Memory B cell (primary cell): ENCODE data around the gene ITSN2.

ENCODE experiments used
- ATAC-seq: fragments of 150-1000 bp; cut with Tn5 transposase; 2 replicates; pipeline ENCODE4 v1.10.0; 2021; ENCODE audit warnings: low read depth, mild to moderate bottlenecking, moderate library complexity
- DNase-seq, 2 donors: peaks; one replicate each; pipeline ENCODE4 v3.0.0; 2022; ENCODE audit warnings: low spot score in 2 of 2
- H3K27ac Mint-ChIP-seq: one replicate; pipeline ENCODE4 v1.8.0; 2022; ENCODE audit warnings: mild to moderate bottlenecking, moderate library complexity, mixed read lengths
- H3K27me3 Mint-ChIP-seq: one replicate; pipeline ENCODE4 v1.8.0; 2022; ENCODE audit warnings: mixed read lengths
- H3K36me3 Mint-ChIP-seq: one replicate; pipeline ENCODE4 v1.8.0; 2022; ENCODE audit warnings: mild to moderate bottlenecking, mixed read lengths
- H3K4me1 Mint-ChIP-seq: one replicate; pipeline ENCODE4 v1.8.0; 2022; ENCODE audit warnings: mixed read lengths
- H3K4me3 Mint-ChIP-seq: one replicate; pipeline ENCODE4 v1.8.0; 2022; ENCODE audit warnings: mild to moderate bottlenecking, moderate library complexity, mixed read lengths
- H3K9me3 Mint-ChIP-seq: one replicate; pipeline ENCODE4 v1.8.0; 2022; ENCODE audit warnings: mixed read lengths

Gene ITSN2

DNA sequence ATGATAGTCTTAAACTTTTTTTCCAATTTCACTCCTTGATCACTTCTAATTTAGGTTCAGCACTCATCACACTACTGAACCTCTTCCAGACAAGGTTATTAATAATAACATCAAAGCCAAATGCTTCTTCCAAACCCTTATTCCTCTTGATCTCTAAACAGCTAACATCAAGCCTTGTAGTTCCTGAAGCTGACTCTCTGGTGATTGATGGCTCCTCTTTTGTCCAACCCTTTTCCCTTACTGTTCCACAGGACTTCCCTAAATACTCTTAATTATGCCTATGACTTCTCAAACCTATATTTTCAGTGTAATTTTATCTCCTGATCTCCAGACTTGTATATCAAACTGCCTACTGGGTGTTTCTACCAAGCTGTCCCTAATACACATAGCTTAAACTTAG, 101.6 kb downstream of the ITSN2 start:
- ATAC-seq (no peak), DNase-seq (no peak)
- Mint-ChIP-seq H3K9me3 (no peaks in the 10 kb centered on the region), H3K27me3 (no peaks in the 10 kb centered on the region), H3K4me3 (no peak overlapping the region), H3K36me3 (peaks cover 16% of the 10 kb centered on the region), H3K27ac (no peak overlapping the region), H3K4me1 (peaks cover 10% of the 10 kb centered on the region)

DNA sequence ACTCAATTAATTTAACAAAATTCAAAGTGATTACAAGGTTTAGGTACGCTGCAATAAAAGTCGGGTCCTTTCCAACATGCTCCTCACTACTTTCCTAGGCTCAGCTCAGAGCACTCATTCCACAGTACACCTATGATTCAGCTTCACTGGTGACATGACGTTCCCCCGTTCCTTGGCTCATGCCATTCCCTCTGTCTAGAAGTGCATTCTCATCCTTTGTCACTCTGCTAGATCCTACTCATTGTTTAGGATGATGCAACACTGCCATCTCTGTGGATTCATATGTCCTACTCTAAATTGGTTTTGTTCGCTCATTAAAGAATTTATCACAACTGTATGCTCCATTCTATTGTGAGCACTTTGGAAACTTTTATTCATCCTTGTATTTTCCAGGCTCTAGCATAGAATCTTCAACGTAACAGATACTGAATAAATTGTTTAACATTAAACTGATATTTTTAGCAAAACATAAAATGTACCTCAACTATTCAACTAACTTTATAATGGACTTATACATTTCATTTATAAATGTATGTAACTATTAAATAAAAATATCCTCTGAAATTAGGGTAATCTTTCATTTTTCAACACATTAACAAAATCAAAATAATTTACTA, 106.9 kb downstream of the ITSN2 start:
- Mint-ChIP-seq H3K4me1 (no peaks in the 10 kb centered on the region), H3K27ac (peak overlapping the region; percentile 57), H3K4me3 (no peak overlapping the region), H3K27me3 (no peaks in the 10 kb centered on the region), H3K9me3 (no peaks in the 10 kb centered on the region), H3K36me3 (peaks cover 22% of the 10 kb centered on the region)
- DNase-seq (no peak), ATAC-seq (no peak)

GRCh38 chr2:24247592-24247991, 112.7 kb downstream of the ITSN2 start:
- Mint-ChIP-seq H3K36me3 (peaks cover 19% of the 10 kb centered on the region), H3K27ac (no peak overlapping the region), H3K4me3 (no peak overlapping the region)

GRCh38 chr2:24247164-24247563, 113.2 kb downstream of the ITSN2 start:
- Mint-ChIP-seq H3K4me1 (no peaks in the 10 kb centered on the region), H3K27ac (no peak overlapping the region), H3K9me3 (no peaks in the 10 kb centered on the region), H3K27me3 (no peaks in the 10 kb centered on the region), H3K36me3 (peaks cover 17% of the 10 kb centered on the region), H3K4me3 (no peak overlapping the region)
- no peak for DNase-seq
- ATAC-seq, result no peak

More at GRCh38 chr2:24247592-24247991, 112.7 kb downstream of the ITSN2 start:
- ATAC-seq (no peak), DNase-seq (no peak)
- Mint-ChIP-seq H3K4me1 (no peaks in the 10 kb centered on the region), H3K9me3 (no peaks in the 10 kb centered on the region), H3K27me3 (no peaks in the 10 kb centered on the region)

DNA sequence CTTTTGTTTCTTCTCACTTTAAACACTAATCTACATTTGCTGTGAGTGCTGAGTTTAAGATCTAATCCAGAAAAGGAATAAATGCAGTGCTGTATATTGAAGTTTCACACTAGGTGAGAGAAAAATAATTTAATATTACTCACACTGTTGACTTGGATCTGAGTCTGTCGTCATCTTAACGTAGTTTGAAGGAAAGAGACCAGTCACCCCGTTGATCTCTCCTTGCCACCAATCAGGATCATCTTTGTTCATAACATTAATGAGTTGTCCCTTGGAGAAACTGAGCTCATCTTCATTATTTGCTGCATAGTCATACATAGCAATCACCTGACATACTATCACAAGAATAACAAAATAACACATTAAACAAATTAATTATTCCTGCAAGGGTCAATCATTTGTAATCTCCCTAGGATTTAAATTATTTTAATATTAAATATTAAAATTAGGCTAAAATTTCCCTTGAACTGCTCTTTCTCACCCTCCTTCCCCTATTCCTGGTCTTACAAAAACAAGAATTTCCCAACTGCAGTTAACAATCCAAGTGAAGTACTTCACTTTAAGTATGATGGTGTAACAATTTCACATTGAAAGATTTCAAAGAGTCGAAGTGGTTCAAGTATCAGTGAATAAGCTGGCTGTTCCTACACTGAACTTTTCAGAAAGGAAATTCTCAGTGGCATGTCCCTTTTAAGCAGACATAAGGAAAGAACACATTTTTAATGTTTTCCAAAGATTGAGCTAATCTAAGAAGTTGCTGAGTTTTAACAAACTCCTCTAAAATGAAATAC, 114.2 kb downstream of the ITSN2 start:
- Mint-ChIP-seq H3K36me3 (peaks cover 18% of the 10 kb centered on the region), H3K27ac (no peak overlapping the region), H3K9me3 (no peaks in the 10 kb centered on the region), H3K4me3 (no peak overlapping the region), H3K4me1 (peaks cover 2% of the 10 kb centered on the region), H3K27me3 (no peaks in the 10 kb centered on the region)
- DNase-seq, result no peak
- no peak for ATAC-seq

GRCh38 chr2:24241528-24241927, 118.8 kb downstream of the ITSN2 start:
- H3K27ac Mint-ChIP-seq, result peak overlapping the region; percentile 60
- no peak for ATAC-seq
- peaks cover 19% of the 10 kb centered on the region for H3K36me3 Mint-ChIP-seq

GRCh38 chr2:24239553-24239952, 120.8 kb downstream of the ITSN2 start:
- H3K36me3 Mint-ChIP-seq, result peaks cover 22% of the 10 kb centered on the region

More at GRCh38 chr2:24241528-24241927, 118.8 kb downstream of the ITSN2 start:
- DNase-seq, result no peak
- Mint-ChIP-seq H3K27me3 (no peaks in the 10 kb centered on the region), H3K4me1 (peaks cover 6% of the 10 kb centered on the region), H3K9me3 (no peaks in the 10 kb centered on the region), H3K4me3 (no peak overlapping the region)

GRCh38 chr2:24238158-24238557, 122.2 kb downstream of the ITSN2 start:
- H3K27ac Mint-ChIP-seq, result no peak overlapping the region
- peaks cover 6% of the 10 kb centered on the region for H3K4me1 Mint-ChIP-seq
- peaks cover 29% of the 10 kb centered on the region for H3K36me3 Mint-ChIP-seq
- no peaks in the 10 kb centered on the region for H3K27me3 Mint-ChIP-seq
- DNase-seq (no peak), ATAC-seq (no peak)
- no peaks in the 10 kb centered on the region for H3K9me3 Mint-ChIP-seq
- H3K4me3 Mint-ChIP-seq, result no peak overlapping the region

More at GRCh38 chr2:24239553-24239952, 120.8 kb downstream of the ITSN2 start:
- no peak overlapping the region for H3K4me3 Mint-ChIP-seq
- no peaks in the 10 kb centered on the region for H3K9me3 Mint-ChIP-seq
- H3K4me1 Mint-ChIP-seq, result peaks cover 6% of the 10 kb centered on the region
- ATAC-seq (no peak), DNase-seq (no peak)
- no peaks in the 10 kb centered on the region for H3K27me3 Mint-ChIP-seq
- H3K27ac Mint-ChIP-seq, result no peak overlapping the region

DNA sequence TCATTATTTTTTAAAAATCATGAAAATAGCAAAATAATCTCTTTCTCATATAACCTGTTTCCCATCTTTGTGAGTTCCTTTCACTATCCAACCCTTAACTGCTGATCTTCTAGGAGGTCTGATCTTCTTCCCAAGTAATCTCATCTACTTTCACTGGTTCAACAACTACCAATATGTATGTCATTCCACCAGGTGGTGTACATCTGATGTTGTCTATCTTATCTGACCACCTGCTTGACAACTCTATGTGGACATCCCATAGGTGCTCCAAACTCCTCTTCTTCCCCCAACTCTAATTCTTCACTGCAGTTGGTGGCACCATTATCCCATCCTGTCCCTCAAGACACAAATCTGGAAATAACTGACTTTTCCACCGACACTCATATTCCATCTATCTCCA, 123.0 kb downstream of the ITSN2 start:
- Mint-ChIP-seq H3K4me3 (no peak overlapping the region), H3K9me3 (no peaks in the 10 kb centered on the region), H3K27me3 (no peaks in the 10 kb centered on the region), H3K4me1 (peaks cover 6% of the 10 kb centered on the region), H3K27ac (peak overlapping the region; percentile 43), H3K36me3 (peaks cover 30% of the 10 kb centered on the region)
- DNase-seq (no peak), ATAC-seq (no peak)

DNA sequence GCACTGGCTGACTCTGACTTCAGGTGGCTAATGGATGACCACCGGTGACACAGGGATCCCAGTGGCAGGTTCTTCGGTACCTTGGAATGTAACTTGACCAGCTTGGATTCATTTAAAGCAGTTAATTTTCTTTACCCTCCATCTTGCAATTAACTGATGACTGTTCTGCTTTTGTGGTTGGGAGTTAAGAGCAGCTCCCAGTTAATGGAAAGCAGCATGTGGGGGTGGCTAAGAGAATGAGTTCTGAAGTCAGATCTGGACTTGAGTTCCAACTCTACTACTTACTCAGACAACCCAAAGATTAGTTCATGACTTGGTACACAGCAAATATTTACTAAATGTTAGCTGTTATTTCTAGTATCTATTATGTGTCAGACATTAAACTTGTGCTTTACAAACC, 127.0 kb downstream of the ITSN2 start:
- H3K27ac Mint-ChIP-seq, result no peak overlapping the region
- peaks cover 4% of the 10 kb centered on the region for H3K4me1 Mint-ChIP-seq
- H3K36me3 Mint-ChIP-seq, result peaks cover 26% of the 10 kb centered on the region
- DNase-seq (no peak), ATAC-seq (no peak)
- H3K9me3 Mint-ChIP-seq, result no peaks in the 10 kb centered on the region
- H3K27me3 Mint-ChIP-seq, result no peaks in the 10 kb centered on the region
- H3K4me3 Mint-ChIP-seq, result no peak overlapping the region

DNA sequence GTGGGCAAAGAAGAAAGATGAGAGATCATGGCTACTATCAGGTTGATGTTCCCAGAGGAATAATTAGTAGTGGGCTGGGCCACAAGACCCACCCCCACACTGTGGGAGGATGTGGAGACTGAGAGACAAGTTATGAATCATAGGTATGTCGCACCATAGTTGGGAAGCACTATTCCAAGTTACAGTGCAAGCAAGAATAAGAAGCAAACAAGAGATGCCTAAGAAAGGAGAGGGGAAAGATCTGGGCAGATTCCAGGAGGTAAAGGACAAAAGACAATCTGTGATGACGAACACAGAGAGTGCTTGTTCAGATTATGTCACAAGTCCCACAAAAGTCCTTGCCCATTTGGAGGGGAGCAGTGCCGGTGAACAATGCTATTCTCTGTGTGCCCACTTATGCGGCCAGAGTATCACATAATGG, 128.9 kb downstream of the ITSN2 start:
- H3K27me3 Mint-ChIP-seq, result no peaks in the 10 kb centered on the region
- H3K4me1 Mint-ChIP-seq, result no peaks in the 10 kb centered on the region
- H3K9me3 Mint-ChIP-seq, result no peaks in the 10 kb centered on the region
- no peak overlapping the region for H3K27ac Mint-ChIP-seq
- no peak overlapping the region for H3K4me3 Mint-ChIP-seq
- no peak for DNase-seq
- H3K36me3 Mint-ChIP-seq, result peaks cover 22% of the 10 kb centered on the region
- ATAC-seq, result no peak

GRCh38 chr2:24228470-24228869, 131.9 kb downstream of the ITSN2 start:
- Mint-ChIP-seq H3K4me3 (no peak overlapping the region), H3K9me3 (no peaks in the 10 kb centered on the region), H3K27ac (peak overlapping the region; percentile 9), H3K27me3 (no peaks in the 10 kb centered on the region), H3K36me3 (peaks cover 19% of the 10 kb centered on the region), H3K4me1 (no peaks in the 10 kb centered on the region)
- DNase-seq, result no peak
- ATAC-seq, result no peak

- Mint-ChIP-seq H3K4me1 (no peaks in the 10 kb centered on the region), H3K9me3 (no peaks in the 10 kb centered on the region), H3K27ac (peak overlapping the region; percentile 42), H3K27me3 (no peaks in the 10 kb centered on the region), H3K36me3 (peaks cover 25% of the 10 kb centered on the region), H3K4me3 (no peak overlapping the region)
- no peak for ATAC-seq
- no peak for DNase-seq
Measured at GRCh38 chr2:24225499-24226242, 134.7 kb downstream of the ITSN2 start.

DNA sequence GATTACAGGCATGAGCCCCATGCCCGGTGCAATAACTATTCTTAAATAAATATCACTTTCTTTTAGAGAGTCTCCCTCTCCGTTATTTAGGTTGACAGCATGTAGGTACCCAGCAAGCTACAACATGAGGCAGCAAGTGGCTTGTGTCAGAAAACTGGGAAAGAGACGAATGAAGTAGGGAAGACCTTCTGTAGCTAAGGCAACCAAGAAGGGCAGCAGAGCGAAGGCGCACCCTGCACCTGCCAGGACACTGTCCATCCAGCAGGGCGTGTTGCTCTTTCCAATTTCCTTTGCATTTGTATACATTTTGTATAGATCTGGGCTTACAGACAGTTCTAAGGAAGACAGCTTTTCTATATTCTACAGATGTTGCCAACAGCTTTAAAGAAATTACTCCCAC, 137.4 kb downstream of the ITSN2 start:
- Mint-ChIP-seq H3K36me3 (peaks cover 43% of the 10 kb centered on the region), H3K27ac (no peak overlapping the region), H3K4me1 (no peaks in the 10 kb centered on the region), H3K4me3 (no peak overlapping the region), H3K9me3 (no peaks in the 10 kb centered on the region), H3K27me3 (no peaks in the 10 kb centered on the region)
- no peak for ATAC-seq
- no peak for DNase-seq
